HG03097 (cell line): Measurements from ENCODE around the gene HTR1D.
"Not testable (repeated sequence)": the region's sequence is repeated elsewhere in the genome, so short reads cannot be mapped to it uniquely, and the experiment has no call there.

Source experiments
- ATAC-seq: cut with Tn5 transposase; IDR thresholded peaks from one replicate; pipeline ENCODE4 v1.9.1; 2021; ENCODE audit not compliant: unreplicated experiment, low FRiP score

Gene HTR1D

DNA sequence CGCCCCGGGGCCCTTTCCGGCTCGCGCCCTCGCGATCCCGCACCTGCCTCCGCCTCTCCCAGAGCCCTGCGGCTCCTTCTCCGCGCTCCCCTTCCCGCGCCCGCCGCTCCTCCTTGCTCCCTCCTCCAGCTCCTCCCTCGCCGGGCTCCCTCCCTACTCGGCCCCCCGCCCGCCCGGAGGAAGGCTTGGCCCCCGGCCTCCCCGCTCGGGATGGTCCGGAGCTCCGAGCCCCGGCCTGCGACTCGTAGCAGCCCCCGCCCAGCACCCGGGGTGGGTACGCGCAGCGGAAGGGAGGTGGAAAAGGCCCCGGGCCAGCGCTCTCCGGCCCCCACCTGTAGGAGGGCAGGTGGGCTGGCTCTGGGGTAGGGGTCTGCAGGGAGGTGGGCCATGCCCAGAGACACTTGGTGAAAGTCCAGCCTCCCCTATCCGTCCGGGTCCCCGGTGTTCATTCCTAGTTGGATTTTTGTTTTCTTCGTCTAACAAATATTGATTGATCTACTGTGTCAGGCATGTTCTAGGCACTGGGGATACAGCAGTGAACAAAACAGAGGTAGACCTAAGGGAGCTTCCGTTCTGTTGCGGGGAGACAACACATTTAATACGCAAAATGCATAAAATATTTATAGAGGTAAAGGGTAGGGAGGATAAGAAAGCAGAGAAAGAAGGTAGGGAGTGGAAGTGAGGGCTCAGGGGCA is at the start of gene HTR1D:
HTR1D (minus strand) TSS at position 82 of the 695 bp plus-strand sequence. CDS start 23,283 bp downstream, outside the sequence.
- ATAC-seq = no peak

DNA sequence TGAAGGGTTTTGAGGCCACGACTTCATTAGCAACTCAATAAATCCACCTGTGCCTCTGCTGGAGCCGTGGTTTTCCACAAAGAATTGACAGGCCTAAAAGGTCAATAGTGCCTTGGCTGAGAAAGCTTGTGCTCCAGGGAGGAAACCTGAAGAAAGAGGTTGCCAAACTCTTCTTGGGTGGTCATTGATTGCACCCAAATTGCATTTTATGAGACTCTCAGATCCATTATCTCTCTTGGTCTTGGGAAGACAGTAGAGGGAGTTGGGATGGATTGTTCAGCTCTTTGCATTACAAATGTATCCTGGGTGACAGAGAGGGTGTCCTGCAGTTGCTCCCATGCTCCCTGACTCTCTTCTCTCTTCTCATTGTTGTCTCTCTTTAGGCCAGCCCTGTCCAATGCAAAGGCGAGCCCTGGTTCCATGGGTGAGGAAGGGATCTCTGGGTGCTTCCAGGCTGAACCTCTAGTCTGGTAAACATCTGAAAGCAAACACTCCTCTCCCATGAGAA is 46.1 kb upstream of the HTR1D start:
- no peak for ATAC-seq

DNA sequence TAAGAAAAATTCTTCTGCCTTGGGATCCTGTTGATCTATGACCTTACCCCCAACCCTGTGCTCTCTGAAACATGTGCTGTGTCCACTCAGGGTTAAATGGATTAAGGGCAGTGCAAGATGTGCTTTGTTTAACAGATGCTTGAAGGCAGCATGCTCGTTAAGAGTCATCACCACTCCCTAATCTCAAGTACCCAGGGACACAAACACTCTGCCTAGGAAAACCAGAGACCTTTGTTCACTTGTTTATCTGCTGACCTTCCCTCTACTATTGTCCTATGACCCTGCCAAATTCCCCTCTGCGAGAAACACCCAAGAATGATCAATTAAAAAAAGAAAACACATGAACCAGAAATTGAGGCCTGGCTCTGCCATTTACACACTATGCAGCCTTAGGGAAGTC is 40.8 kb upstream of the HTR1D start:
- ATAC-seq = not testable (repeated sequence)

- not testable (repeated sequence) for ATAC-seq
Measured at GRCh38 chr1:23257371-23257770, 40.1 kb upstream of the HTR1D start.

DNA sequence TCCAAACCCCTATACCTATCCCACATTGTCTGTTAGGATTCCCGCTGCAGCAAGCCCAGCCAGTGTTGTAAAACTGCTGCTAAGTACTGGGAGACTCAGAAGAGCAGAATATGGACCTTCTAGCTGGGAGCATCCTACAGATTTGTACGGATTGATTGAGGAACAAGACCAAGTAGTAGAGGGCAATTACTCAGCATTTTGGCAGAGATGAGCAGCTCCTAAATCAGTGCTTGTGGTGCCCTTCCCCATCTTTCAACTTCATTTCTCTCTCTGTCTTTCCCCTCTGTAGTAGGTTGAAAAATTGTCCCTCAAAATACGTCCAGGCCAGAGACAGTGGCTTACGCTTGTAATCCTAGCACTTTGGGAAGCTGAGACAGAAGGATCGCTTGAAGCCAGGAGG is 37.3 kb upstream of the HTR1D start:
- no peak for ATAC-seq

- ATAC-seq = no peak
Measured at GRCh38 chr1:23251812-23252211, 34.5 kb upstream of the HTR1D start.

GRCh38 chr1:23249787-23250454 is 32.6 kb upstream of the HTR1D start:
- ATAC-seq = no peak

DNA sequence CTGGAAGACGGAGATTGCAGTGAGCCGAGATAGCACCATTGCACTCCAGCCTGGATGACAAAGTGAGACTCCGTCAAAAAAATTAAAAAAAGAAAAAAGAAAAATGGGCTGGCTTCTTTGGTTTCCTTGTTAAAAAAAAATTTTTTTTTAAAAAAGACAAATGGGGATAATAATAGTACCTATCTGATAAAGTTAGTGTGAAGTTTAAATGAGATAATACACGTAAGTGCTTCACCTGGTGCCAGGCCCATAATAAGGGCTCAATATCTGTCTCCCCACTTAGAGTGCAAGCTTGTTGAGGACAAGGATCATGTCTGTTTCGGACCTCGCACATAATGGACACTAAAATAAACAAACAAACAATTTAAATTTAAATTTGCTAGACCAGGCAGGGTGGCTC is 30.0 kb upstream of the HTR1D start:
- ATAC-seq = no peak

- no peak for ATAC-seq
Measured at GRCh38 chr1:23246274-23246673, 29.0 kb upstream of the HTR1D start.

DNA sequence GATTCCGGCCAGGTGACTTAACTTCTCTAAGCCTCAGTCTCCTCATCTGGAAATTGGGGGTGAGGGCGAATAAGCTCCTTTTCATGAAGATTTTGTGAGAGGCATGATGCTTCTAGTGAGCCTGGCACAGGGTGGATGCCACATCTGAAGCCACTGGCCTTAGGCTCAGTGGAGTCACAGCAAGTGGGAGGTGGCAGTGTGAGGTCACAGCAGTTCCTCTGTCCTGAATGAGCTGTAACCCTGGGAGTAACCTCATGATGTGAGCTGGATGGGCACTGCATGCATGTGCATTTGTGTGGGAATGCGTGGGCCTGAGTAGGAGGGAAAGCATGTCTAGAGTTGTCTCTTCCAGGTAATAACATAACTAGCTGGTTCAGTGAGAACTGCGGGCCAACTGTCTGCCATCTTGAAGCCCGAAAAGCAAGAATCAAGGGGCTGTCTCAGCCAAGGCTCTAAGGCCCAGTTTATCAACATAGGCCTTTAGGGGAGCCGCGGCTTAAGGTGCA is 27.0 kb upstream of the HTR1D start:
- no peak for ATAC-seq

GRCh38 chr1:23242414-23242813 is 25.1 kb upstream of the HTR1D start:
- no peak for ATAC-seq

DNA sequence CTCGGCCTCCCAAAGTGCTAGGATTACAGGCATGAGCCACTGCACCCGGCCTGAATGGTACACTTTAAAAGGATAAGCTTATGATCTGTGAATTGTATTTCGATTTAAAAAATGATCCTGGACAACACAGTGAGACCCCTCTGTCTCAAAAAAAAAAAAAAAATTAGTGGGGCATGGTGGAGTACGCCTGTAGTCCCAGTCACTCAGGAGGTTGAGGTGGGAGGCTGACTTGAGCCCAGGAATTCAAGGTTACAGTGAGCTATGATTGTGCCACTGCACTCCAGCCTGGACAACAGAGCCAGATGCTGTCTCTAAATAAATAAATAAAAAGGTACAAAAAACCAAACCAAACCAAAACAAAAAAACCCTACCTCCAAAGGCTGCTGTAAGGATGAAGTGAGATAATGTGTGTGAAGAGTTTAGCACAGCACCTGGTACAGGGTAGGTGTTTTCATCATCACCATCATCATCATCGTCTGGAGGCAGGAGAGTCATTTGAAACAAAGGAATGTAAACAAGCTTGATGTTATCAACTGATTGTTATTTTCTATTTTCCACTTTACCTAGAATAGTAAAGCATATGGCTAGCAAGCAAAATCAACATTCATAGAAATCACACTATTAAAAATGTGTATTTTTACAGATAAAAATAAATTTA is 22.5 kb upstream of the HTR1D start:
- ATAC-seq = no peak

DNA sequence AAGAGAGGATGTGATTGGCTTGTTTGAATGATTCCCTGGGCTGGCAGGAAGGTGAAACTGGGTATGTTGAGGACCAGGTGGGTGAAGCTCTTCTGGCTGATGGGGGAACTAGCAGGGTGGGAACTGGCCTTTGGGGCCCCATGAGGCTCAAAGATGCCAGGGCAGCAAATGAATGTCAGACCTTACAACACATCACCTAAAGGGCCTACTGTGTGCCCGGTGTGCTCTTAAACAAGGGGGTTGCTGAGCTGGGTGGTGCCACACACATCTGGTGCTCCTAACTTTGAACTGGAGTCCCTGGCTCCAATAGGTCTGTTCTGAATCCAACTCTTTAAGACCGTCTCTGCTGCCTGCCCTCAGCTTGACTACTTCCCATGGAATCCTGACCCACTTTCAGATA is 21.3 kb upstream of the HTR1D start:
- no peak for ATAC-seq

- ATAC-seq = no peak
Measured at GRCh38 chr1:23237508-23237907, 20.2 kb upstream of the HTR1D start.

DNA sequence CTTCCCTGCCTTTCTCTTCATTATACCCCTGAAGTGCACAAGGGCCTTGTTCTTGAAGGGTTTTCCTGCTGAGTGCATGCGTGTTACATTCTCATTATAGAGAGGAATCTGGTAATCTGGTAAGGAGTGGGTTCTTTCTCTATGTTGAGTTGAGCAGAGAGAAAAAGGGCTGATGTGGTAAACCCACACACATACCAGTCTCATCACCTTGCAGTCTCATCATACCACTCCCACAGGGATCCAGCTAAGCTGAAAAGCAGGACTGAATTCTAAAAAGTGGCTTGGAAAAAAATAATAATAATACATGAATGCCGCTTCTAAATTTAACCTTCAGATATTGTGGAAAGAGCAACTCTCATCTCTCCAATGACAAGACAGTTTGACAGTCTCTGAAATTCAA is 10.5 kb upstream of the HTR1D start:
- ATAC-seq = no peak

DNA sequence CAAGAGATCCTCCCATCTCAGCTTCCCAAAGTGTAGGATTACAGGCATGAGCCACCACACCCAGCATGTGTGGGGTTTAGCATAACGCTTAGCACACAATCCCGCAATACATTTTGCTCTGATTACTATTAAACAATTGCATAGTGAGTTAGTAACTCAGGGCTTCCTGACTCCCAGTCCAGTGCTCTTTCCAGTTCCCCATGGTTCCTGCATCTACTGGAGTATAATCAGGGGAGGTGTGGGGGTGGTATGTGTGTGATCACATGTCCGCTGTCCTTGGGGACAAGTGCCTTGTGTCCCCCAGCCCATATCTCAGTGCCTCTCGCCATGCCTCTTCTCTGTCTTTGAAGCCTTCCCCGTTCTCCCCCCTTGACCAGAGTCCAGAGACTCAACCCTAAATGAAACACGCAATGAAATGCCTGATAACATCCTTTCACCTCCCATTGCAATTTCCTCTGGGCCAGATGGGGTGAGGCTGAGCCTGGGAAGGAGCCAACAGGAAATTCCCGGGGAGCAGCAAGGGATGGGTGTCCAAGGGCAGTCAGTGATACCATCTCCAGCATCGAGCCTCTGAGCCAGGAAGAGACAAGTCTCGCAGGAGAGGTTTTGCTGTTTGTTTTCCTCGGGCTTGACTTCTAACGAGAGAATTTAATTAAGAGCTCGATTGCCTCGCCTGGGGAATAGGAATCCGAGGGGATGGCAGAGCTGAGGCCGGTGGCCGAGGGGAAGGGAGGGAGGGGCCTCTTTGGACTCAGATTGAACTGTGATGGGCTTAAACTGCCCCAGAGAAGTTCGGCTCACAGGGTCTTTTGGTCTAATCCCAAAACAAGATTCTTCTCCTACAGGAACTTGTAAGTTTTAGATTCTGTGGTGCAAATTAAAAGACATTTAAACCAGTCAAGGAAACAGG is 7.7 kb upstream of the HTR1D start:
- no peak for ATAC-seq

- not testable (repeated sequence) for ATAC-seq
Measured at GRCh38 chr1:23223963-23224362, 6.7 kb upstream of the HTR1D start.

DNA sequence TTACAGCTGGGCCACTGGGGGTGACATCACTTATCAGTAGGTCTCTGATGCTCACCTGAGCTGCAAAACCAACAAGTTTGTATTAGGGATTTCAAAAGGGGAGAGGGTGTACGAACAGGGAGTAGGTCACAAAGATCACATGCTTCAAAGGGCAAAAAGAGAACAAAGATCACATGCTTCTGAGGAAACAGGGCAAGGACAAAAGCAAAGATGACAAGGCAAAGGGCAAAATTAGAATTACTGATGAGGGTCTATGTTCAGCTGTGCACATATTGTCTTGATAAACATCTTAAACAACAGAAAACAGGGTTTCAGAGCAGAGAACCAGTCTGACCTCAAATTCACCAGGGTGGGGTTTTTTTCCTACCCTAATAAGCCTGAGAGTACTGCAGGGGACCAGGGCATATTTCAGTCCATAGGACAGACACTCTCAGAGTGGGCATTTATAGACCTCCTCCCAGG is 6.2 kb upstream of the HTR1D start:
- not testable (repeated sequence) for ATAC-seq

DNA sequence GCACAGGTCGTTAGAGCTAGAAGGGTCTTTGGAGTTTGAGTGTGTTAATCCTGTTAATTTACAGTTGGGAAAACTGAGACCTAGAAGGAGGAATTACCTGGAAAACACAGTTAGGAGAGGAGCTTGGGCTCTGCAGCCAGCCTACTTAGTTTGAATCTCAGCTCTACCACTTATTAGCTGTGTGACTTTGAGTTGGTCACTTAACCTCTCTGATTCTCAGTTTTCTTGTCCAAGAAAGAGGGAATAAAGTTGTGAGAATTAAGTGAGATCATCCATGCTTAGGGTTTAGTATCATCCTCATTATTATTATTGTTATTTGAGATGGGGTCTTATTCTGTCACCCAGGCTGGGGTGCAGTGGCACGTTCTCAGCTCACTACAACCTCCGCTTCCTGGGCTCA is 5.4 kb upstream of the HTR1D start:
- no peak for ATAC-seq

DNA sequence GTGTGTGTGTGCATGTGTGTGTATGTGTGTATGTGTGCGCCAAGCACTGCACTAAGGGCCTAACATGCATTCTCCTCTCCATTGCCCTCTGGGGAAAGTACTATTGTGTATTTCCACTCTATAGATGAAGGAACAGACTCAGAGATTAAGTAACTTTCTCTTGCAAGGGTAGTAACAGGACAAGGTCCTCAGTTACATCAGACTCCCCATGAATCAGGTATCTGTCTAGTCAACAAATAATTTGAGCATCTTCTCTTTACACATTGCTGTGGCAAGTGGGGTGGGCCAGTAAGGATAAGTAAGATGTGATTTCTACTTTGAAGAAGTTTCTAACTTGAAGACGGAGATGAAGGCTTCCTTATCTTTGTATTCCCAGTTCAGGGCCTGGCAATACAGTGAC is 5.0 kb upstream of the HTR1D start:
- no peak for ATAC-seq
